GM11168 (cell line): ENCODE data around the gene TSPAN4.

Experiments used
- in situ Hi-C: fragments of 300-500 bp; cut with MboI; formaldehyde crosslinking; loops from one replicate; pipeline ENCODE4 v1.12.0; 2022; ENCODE audit warnings: low sequenced_read_pairs; ENCODE audit not compliant: unreplicated experiment

The TSPAN4 gene

DNA sequence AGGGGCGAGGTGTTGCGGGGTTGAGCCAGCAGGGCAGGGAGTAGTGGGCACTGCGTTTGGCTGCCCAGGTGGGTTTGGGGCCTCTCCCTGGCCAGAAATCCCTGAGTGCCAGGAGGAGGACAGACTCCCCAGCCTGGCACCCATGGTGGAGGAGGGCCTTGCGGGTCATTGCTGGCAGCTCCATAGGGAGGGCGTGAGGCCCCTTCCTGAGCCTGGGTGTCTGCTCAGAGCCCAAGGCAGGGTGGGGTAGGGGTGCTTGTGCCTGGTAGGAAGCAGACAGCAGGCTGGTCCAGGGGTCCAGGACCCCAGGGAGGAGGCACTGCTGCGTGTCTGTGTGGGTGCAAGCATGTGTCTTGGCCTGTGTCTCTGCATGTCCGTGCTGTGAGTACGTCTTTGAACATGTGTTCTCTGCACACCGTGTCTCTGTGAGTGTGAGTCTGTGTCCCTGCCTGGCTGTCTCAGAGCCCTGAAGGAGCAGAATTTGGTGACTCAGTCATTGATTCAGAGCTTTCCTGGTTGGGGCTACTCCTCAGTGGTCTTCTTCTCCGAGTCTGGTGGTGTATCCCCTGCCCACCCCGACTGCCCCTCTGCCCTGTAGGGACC lies 3.9 kb downstream of the TSPAN4 start:
- in situ Hi-C loops: loop anchor here (10.0 kb wide), 1 partner anchor 208 kb away; no protein-coding TSS in a partner anchor

DNA sequence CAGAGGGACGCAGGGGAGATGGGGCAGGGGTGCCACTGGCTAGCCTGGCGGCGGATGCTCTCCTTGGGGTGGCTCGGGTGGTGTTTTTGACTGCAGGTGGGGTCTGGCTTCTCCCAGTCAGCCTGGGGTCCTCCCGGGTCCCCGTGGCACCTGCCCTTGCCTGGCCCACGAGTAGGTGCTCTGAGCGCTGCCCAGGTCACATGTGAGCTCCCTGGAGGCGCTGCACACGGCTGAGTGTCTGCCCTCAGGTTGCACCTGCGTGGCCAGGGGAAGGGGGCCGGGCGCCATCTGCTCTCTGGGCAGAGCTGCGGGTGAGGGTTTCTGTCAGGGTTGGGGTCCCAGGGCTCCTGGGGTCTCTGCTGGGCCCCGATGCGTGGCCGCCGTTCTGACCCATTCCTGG lies 5.2 kb downstream of the TSPAN4 start:
- in situ Hi-C loops: loop anchor here (10.0 kb wide), 1 partner anchor 207 kb away; no protein-coding TSS in a partner anchor

GRCh38 chr11:848380-848931 lies 5.8 kb downstream of the TSPAN4 start:
- in situ Hi-C loops: loop anchor here (10.0 kb wide), 1 partner anchor 206 kb away; no protein-coding TSS in a partner anchor

DNA sequence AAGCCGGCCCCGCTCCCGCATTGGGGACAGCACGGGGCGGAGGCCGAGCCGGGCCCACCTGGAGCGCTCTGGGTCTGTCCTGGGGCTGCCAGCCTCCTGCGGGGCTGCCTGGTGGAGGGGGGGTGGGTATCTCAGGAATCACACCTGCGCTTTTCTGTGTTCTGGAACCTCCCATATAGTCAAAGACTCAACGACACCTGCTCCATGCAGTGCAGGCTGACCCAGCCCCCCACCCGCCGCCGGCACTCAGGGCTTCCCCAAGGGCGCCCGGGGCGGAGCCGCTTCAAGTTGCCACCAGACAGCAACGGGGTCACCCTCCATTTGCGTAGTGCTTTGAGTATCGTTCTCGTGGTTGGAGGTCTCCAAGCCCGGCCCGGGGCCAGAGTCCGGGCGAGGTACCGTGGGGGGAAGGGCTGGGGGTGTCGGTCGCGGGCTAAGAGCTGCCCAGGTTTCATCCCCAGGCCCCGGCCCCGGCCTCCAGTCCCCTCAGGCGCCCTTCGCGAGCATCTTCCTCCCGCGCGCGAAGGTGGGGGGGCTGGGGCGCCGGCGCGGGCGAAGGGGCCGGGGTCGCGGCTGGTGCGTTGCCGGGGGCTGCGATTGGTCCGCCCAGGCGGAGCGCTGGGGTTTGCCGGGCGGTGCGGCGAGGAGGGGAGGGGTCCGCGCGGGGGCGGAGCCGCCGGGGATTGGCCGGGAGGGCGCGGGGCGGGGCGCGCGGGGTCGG lies 6.6 kb downstream of the TSPAN4 start:
- in situ Hi-C loops: loop anchor here (10.0 kb wide), 1 partner anchor 206 kb away; no protein-coding TSS in a partner anchor

DNA sequence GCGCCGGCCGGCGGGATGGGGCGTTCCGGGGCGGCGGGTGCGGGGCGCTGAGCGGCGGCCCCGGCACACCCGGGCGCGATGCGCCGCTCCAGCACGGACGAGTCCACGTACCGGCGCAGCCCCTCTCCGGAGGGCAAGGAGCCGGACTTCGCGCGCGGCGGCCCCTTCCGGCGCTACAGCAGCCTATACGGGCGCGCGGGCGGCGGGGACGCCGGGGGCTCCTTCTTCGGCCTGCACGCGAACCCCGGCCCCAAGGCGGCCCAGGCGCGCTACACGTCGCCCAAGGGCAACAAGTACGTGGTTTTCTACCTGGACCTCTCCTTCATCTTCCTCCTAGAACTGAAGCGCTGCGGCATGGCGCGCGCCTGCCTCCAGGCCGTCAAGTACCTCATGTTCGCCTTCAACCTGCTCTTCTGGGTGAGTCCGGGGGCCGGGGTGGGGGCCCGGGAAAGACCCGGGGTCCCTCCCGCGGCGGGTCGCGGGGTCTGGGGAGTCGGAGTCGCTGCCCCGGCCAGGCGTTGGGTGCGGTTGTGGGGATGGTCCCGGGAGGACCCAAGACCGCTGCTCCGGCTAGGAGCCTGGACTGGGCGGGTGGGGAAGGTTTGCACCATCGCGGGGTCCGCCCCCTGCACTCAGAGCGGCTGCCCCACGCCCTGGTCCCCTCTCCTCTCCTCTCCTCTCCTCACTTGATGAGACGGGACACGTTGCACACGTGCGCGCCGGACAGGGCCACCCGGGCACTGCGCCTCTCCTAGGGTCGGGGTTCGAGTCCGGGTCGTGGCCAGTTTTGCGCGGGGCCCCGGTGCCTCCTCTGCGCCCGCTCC lies 7.5 kb downstream of the TSPAN4 start:
- in situ Hi-C loops: loop anchor here (10.0 kb wide), 1 partner anchor 205 kb away; no protein-coding TSS in a partner anchor

DNA sequence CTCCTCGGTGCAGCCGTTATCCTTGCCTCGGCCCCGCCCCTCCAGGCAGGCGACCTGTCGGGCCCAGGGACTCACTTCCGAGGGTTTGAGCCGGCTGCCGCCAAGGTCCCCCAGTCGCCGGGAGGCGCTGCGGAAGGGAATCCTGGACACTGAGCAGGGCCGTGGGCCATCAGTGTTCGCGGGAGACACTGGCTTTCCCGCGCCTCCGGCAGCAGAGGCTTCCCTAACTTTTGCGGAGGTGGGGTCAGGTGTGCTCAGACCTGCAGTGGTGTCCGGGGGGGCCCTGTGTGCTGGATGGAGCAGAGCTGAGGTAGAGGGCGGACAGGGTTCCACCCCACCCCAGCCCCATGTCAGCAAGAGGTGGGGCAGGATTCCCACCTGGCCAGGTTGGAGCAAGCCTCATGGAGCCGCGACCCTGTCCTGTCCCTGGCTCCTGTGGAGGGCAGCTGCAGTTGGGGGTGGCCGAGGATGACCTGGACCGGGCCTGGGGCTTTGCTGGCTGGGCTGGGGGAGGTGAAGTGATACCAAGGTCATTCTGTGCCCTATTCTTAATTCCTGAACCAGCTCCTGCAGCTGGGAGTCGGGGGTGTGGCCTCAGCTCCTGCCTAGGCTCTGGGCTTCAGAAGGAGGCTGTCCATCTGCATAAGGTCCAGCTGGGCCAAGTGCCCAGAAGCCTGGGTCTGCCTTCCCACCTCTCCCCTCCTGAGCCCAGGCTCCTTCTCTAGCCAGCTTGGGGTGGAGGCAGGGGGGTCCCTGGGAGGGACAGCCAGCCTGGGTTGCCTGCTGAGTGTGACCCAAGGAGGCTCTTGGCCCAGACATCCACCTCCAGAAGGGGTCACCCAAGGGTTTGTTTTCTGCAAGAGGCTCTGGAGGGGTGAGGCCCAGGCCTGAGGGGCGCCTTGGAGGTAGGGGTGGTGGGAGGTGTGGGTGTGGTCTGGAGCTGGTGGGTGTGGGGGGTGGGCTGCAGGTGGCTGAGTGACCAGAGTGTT lies 8.4 kb downstream of the TSPAN4 start:
- in situ Hi-C loops: no loop called here

DNA sequence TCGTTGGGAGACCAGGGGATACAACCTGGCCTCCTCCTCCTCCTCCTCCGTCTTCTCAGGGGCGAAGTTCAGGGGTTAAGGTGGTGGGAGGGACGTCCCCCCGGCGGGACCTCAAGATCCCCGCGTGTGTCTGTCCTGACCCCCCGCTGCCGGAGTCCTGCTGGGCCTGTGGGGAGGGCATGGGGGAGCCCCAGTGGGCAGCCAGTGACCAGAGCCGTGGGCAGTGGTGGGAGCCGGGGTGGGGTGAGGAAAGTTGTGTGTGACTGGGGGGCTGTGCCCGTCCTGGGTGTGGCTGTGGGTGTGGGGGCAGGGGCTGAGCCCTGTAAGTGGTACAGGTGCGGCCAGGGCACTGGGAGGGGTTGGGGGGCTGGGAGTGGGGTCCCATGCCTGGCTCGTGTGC lies 10.1 kb downstream of the TSPAN4 start:
- in situ Hi-C loops: no loop called here

GRCh38 chr11:853682-854448 lies 11.2 kb downstream of the TSPAN4 start:
- in situ Hi-C loops: no loop called here

DNA sequence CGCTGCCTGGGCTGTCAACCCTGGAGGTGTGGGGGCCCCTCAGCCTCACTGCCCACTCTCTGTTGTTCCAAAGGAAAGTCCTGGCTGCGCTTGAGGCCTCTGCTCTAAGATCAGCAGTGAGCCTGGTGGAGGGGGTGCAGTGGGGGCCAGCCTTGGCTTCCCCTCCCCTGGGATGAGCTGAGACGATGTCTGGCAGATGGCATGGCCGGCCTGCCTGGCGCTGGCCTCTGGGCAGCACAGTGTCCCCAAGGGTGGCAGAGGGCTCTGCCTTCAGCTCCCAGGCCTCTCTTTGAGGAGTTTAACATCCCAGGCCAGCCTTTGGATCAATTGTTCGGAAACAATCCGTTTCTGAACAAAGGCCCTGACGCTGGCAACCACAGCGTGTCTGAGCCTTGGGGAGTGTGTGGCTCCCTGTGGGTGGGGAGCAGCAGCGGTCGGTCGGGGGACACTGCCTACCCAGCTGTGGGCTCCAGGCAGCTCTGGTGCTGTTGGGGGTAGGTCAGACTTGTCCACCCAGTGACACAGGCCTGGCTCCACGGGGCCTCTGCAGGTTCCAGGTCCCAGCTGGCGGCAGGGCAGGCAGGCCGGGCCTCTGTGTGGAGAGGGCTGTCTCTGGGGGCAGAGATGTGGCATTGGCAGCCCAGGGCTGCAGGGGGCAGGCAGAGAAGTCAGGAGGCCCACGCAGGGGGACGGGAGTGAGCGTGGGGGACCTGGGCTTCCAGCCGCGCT lies 12.1 kb downstream of the TSPAN4 start:
- in situ Hi-C loops: no loop called here

- in situ Hi-C loops: no loop called here
Measured at GRCh38 chr11:855330-855674, 12.7 kb downstream of the TSPAN4 start.

GRCh38 chr11:855796-856195 lies 13.1 kb downstream of the TSPAN4 start:
- in situ Hi-C loops: no loop called here

- in situ Hi-C loops: no loop called here
Measured at GRCh38 chr11:856397-856796, 13.7 kb downstream of the TSPAN4 start.

- in situ Hi-C loops: no loop called here
Measured at GRCh38 chr11:858053-858761, 15.6 kb downstream of the TSPAN4 start.

- in situ Hi-C loops: no loop called here
Measured at GRCh38 chr11:858762-859339, 16.2 kb downstream of the TSPAN4 start.

DNA sequence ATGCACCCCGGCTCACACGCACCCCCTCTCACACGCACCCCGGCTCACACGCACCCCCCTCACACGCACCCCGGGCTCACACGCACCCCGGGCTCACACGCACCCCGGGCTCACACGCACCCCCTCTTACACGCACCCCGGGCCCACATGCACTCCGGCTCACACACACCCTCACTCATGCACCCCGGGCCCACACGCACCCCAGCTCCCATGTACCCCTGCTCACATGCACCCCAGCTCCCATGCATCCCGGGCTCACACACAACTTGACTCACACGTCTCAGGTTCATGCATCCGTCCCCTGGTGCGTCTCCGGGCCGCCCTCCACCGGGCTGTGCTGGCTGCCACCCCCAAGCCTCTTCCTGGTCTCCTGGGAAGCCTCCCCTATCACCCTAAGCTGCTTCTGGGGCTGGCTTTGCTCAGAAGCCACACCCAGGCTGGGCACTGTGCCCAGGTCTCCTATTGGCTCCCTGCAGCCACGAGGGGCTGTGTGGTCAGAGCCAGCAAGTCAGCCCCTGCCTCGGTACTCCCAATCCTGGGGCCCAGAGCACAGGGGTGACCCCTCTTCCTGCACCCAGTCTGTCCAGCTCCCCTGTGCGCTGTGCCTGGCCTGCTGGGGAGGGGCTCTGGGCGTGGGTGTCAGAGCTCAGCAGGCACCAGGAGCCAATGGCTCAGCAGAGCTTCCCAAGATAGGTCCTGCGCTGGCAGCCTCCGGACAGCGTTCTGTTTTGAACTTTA lies 16.9 kb downstream of the TSPAN4 start:
- in situ Hi-C loops: no loop called here

- in situ Hi-C loops: no loop called here
Measured at GRCh38 chr11:860234-861104, 17.8 kb downstream of the TSPAN4 start.
